GM23338 (cell line): ENCODE data around the gene MAZ.

Source experiments
- CTCF ChIP-seq, 2 experiments: fragments of 200-600 bp in 1 of 2; sonication (generic) in 1 of 2; conservative IDR thresholded peaks; 2 replicates each; pipeline versions ENCODE4 v1.5.1 to v1.6.1; 2016 to 2017; ENCODE audit warnings: antibody characterized with exemption in 2 of 2, low read depth in 2 of 2, mild to moderate bottlenecking in 2 of 2, moderate library complexity in 1 of 2
- POLR2AphosphoS5 ChIP-seq: IDR thresholded peaks from 2 replicates; pipeline ENCODE4 v1.6.1; 2016; ENCODE audit warnings: antibody characterized with exemption, low read depth
- REST ChIP-seq: IDR thresholded peaks from one replicate; pipeline ENCODE4 v1.6.1; 2018; ENCODE audit warnings: antibody characterized with exemption; ENCODE audit not compliant: unreplicated experiment

GRCh38 chr16:29808219-29808900 is 2.0 kb downstream of the MAZ start:
- TF ChIP-seq CTCF (conservative IDR thresholded peaks at IDR 0.05; ENCODE audit: low read depth in 2 of 2), result no peak
- TF ChIP-seq POLR2AphosphoS5, result no peak
- TF ChIP-seq REST, result no peak
